ENCODE measurements around the gene USP3. TPM values are rescaled to one million over a fixed set of nuclear protein-coding genes. Genes with fewer than 3 reads are reported as not detected.

USP3 gene
- polyA plus RNA-seq, 1 of the 3 experiments (the other 2 are of a cell fraction), result 9.3 TPM

- Histone ChIP-seq H4K20me1 (ENCODE audit: insufficient read depth) (no peaks in the 10 kb centered on the region), H3K4me2 (no peak overlapping the region), H3K4me1 (ENCODE audit: control insufficient read depth in 1 of 2, insufficient read depth in 2 of 2, low read depth in 1 of 2, low read length in 1 of 2) (no peaks in the 10 kb centered on the region; a peak in 3 of 4 replicates), H3K4me3 (ENCODE audit: low read depth in 2 of 2, low read length in 1 of 2) (no peak overlapping the region), H3K27ac (ENCODE audit: low read depth in 2 of 2, low read length in 1 of 2) (no peak overlapping the region), H3K9me3 (no peaks in the 10 kb centered on the region), H3K9me2 (no peaks in the 10 kb centered on the region), H3F3A (replicated peaks; ENCODE audit: insufficient read depth) (no peaks in the 10 kb centered on the region), H3K9ac (no peak overlapping the region), H3K36me3 (replicated peaks in 1 of 2; ENCODE audit: control insufficient read depth in 1 of 2, insufficient read depth in 2 of 2, low read length in 1 of 2) (peaks cover 13 to 19% of the 10 kb centered on the region in 2 experiments), H3K27me3 (ENCODE audit: insufficient read depth) (no peaks in the 10 kb centered on the region), H3K79me2 (ENCODE audit: insufficient read depth) (peaks cover 27% of the 10 kb centered on the region; the same call in 1 of the 2 replicates), H2AFZ (ENCODE audit: low read depth) (no peak overlapping the region)
- ChIA-PET POLR2A (no interaction called here), CTCF (no interaction called here)
- 83% methylated on average over 6 of the region's 6 CpGs for WGBS (ENCODE audit: low lambda C conversion rate)
- DNase-seq, result no peak
- TF ChIP-seq TAF1 (IDR thresholded peaks at IDR 0.05; ENCODE audit: borderline replicate concordance, low read depth, low read length) (no peak), FOXJ3 (CRISPR knock-in tag; IDR thresholded peaks at IDR 0.05) (no peak), ZBTB33 (IDR thresholded peaks at IDR 0.05; ENCODE audit: borderline replicate concordance, low read depth) (no peak), RCOR1 (IDR thresholded peaks at IDR 0.05; ENCODE audit: low read length) (no peak)
These were observed 35.1 kb downstream of the USP3 start for GRCh38 chr15:63539521-63539920.

GRCh38 chr15:63539998-63540397 lies 35.6 kb downstream of the USP3 start:
- DNase-seq, result no peak
- no peaks in the 10 kb centered on the region for H3K9me3 ChIP-seq
- no peak overlapping the region for H3K9ac ChIP-seq
- H3K4me3 ChIP-seq (ENCODE audit: low read depth in 2 of 2, low read length in 1 of 2), result no peak overlapping the region
- no peaks in the 10 kb centered on the region for H3F3A ChIP-seq (replicated peaks; ENCODE audit: insufficient read depth)
- ChIA-PET POLR2A (no interaction called here), CTCF (no interaction called here)
- no peaks in the 10 kb centered on the region for H3K9me2 ChIP-seq
- no peak overlapping the region for H3K27ac ChIP-seq (ENCODE audit: low read depth in 2 of 2, low read length in 1 of 2)
- peaks cover 13 to 19% of the 10 kb centered on the region in 2 experiments for H3K36me3 ChIP-seq (replicated peaks in 1 of 2; ENCODE audit: control insufficient read depth in 1 of 2, insufficient read depth in 2 of 2, low read length in 1 of 2)
- H2AFZ ChIP-seq (ENCODE audit: low read depth), result no peak overlapping the region
- H3K4me2 ChIP-seq, result no peak overlapping the region
- H4K20me1 ChIP-seq (ENCODE audit: insufficient read depth), result no peaks in the 10 kb centered on the region
- H3K27me3 ChIP-seq (ENCODE audit: insufficient read depth), result no peaks in the 10 kb centered on the region
- peaks cover 23% of the 10 kb centered on the region; the same call in 1 of the 2 replicates for H3K79me2 ChIP-seq (ENCODE audit: insufficient read depth)
- TF ChIP-seq TCF12 (IDR thresholded peaks at IDR 0.05) (no peak), PBX3 (IDR thresholded peaks at IDR 0.05) (no peak), RFX5 (IDR thresholded peaks at IDR 0.05; ENCODE audit: low read length) (no peak), ELF1 (IDR thresholded peaks at IDR 0.05) (no peak), JUND (IDR thresholded peaks at IDR 0.05) (no peak), GATA2 (CRISPR knock-in tag; IDR thresholded peaks at IDR 0.05) (no peak), NFIC (IDR thresholded peaks at IDR 0.05; ENCODE audit: borderline replicate concordance) (no peak), SMC3 (IDR thresholded peaks at IDR 0.05; ENCODE audit: low read depth, low read length) (no peak), GABPA (IDR thresholded peaks at IDR 0.05; ENCODE audit: low read depth) (no peak), SIN3A (IDR thresholded peaks at IDR 0.05; ENCODE audit: borderline replicate concordance, low read depth, low read length) (no peak), MEF2A (IDR thresholded peaks at IDR 0.05; ENCODE audit: borderline replicate concordance, low read depth) (no peak), EP300 (IDR thresholded peaks at IDR 0.05; ENCODE audit: borderline replicate concordance in 1 of 2, low read depth in 1 of 2, low read length in 1 of 2) (no peak), USF2 (IDR thresholded peaks at IDR 0.05; ENCODE audit: borderline replicate concordance, low read depth, low read length) (no peak), RXRA (IDR thresholded peaks at IDR 0.05; ENCODE audit: borderline replicate concordance, low read depth) (no peak), MAX (IDR thresholded peaks at IDR 0.05; ENCODE audit: low read depth) (no peak), CHD2 (IDR thresholded peaks at IDR 0.05; ENCODE audit: low read length, partially characterized antibody) (no peak)
- no peaks in the 10 kb centered on the region; a peak in 3 of 4 replicates for H3K4me1 ChIP-seq (ENCODE audit: control insufficient read depth in 1 of 2, insufficient read depth in 2 of 2, low read depth in 1 of 2, low read length in 1 of 2)

Measured in SK-N-SH (cell line).